PFSK-1 (cell line): Measurements from ENCODE around the gene KCNH1.

Experiments
- FOXP2 ChIP-seq: optimal IDR thresholded peaks from 2 replicates; pipeline ENCODE3; 2011; ENCODE audit warnings: borderline replicate concordance, control low read depth, inconsistent platforms; ENCODE audit not compliant: insufficient read depth; ENCODE audit errors: extremely low read length, extremely low read depth
- POLR2AphosphoS5 ChIP-seq: IDR thresholded peaks from 2 replicates; pipeline ENCODE4 v1.6.1; 2012; ENCODE audit warnings: low read depth, mild to moderate bottlenecking, control low read depth, low read length, moderate library complexity
- REST ChIP-seq, 2 experiments: IDR thresholded peaks; 2 replicates each; pipeline versions ENCODE4 v1.6.1 to v1.8.0; 2011 to 2012; ENCODE audit warnings: low read depth in 2 of 2, low read length in 2 of 2, control low read depth in 1 of 2, inconsistent platforms in 1 of 2, mild to moderate bottlenecking in 1 of 2, moderate library complexity in 1 of 2; ENCODE audit not compliant: insufficient read depth in 1 of 2
- SIN3A ChIP-seq: IDR thresholded peaks from 2 replicates; pipeline ENCODE4 v1.6.1; 2012; ENCODE audit warnings: mild to moderate bottlenecking, low read length, moderate library complexity, borderline replicate concordance; ENCODE audit not compliant: insufficient read depth
- TAF1 ChIP-seq: IDR thresholded peaks from 2 replicates; pipeline ENCODE4 v1.6.1; 2012; ENCODE audit warnings: low read length, control low read depth, borderline replicate concordance; ENCODE audit not compliant: insufficient read depth

KCNH1 gene

GRCh38 chr1:210738256-210738655, 395.7 kb downstream of the KCNH1 start:
- TF ChIP-seq FOXP2 = no peak
- no peak for TF ChIP-seq REST (IDR thresholded peaks at IDR 0.05; ENCODE audit: insufficient read depth in 1 of 2, low read depth in 2 of 2, low read length in 2 of 2)
- TF ChIP-seq SIN3A = no peak
- TF ChIP-seq POLR2AphosphoS5 = no peak
- no peak for TF ChIP-seq TAF1

GRCh38 chr1:210736713-210737112, 397.2 kb downstream of the KCNH1 start:
- TF ChIP-seq FOXP2 = no peak
- TF ChIP-seq REST (IDR thresholded peaks at IDR 0.05; ENCODE audit: insufficient read depth in 1 of 2, low read depth in 2 of 2, low read length in 2 of 2) = no peak
- TF ChIP-seq TAF1 = no peak
- no peak for TF ChIP-seq SIN3A
- no peak for TF ChIP-seq POLR2AphosphoS5

- no peak for TF ChIP-seq TAF1
- no peak for TF ChIP-seq FOXP2
- no peak for TF ChIP-seq SIN3A
- TF ChIP-seq POLR2AphosphoS5 = no peak
- TF ChIP-seq REST (IDR thresholded peaks at IDR 0.05; ENCODE audit: insufficient read depth in 1 of 2, low read depth in 2 of 2, low read length in 2 of 2) = no peak
These were observed 402.4 kb downstream of the KCNH1 start for GRCh38 chr1:210731597-210731996.

- TF ChIP-seq REST (IDR thresholded peaks at IDR 0.05; ENCODE audit: insufficient read depth in 1 of 2, low read depth in 2 of 2, low read length in 2 of 2) (no peak), TAF1 (no peak), SIN3A (no peak), FOXP2 (no peak), POLR2AphosphoS5 (no peak)
These were observed 402.8 kb downstream of the KCNH1 start for GRCh38 chr1:210731193-210731592.

- TF ChIP-seq POLR2AphosphoS5 (no peak), TAF1 (no peak), SIN3A (no peak), REST (IDR thresholded peaks at IDR 0.05; ENCODE audit: insufficient read depth in 1 of 2, low read depth in 2 of 2, low read length in 2 of 2) (no peak), FOXP2 (no peak)
These were observed 403.9 kb downstream of the KCNH1 start for GRCh38 chr1:210730023-210730422.
